ENCODE results near the gene CLCN7.

- no peak for TF ChIP-seq POLR2A (IDR thresholded peaks at IDR 0.05; ENCODE audit: low read length)
- TF ChIP-seq GATA1 (IDR thresholded peaks at IDR 0.05; ENCODE audit: low read depth, low read length), result no peak
These were observed 45.2 kb downstream of the CLCN7 start for GRCh38 chr16:1429631-1430030.
